B cell (primary cell): ENCODE results near the gene CFAP61. TPM values are rescaled to one million over a fixed set of nuclear protein-coding genes. Genes with fewer than 3 reads are reported as not detected.

Experiments
- ATAC-seq: fragments of 200-7000 bp; cut with Tn5 transposase; one replicate; pipeline ENCODE4 v1.10.0; 2021; ENCODE audit warnings: low read depth, mild to moderate bottlenecking, moderate number of reproducible peaks, moderate library complexity
- CTCF ChIA-PET: fragments of 350-600 bp; sonication (Branson Sonifier 250); formaldehyde crosslinking; loops from one replicate; lab custom pipeline; 2021; ENCODE audit warnings: antibody characterized with exemption, inconsistent platforms; lab: Charles Lee
- POLR2A ChIA-PET: fragments of 350-600 bp; sonication (Branson Sonifier 250); formaldehyde crosslinking; loops from one replicate; lab custom pipeline; 2021; ENCODE audit warnings: antibody characterized with exemption; lab: Charles Lee
- DNase-seq: peaks from one replicate; pipeline ENCODE4 v3.0.0; 2013
- H2AFZ ChIP-seq: 2 replicates; pipeline ENCODE4 v1.6.1; 2012; ENCODE audit warnings: mild to moderate bottlenecking, low read depth, low read length; ENCODE audit not compliant: insufficient read depth, poor library complexity, severe bottlenecking
- H3K27ac ChIP-seq, 2 donors: 1 replicate in 1 of 2; 2 replicates in 1 of 2; pipeline ENCODE4 v1.5.1; 2012 to 2013; ENCODE audit warnings: low read length in 2 of 2, mild to moderate bottlenecking in 2 of 2, moderate library complexity in 1 of 2
- H3K27me3 ChIP-seq, 4 experiments: fragments of 200-600 bp in 1 of 4; sonication (generic) in 1 of 4; replicated peaks in 1 of 4; 1 replicate in 2 of 4; 2 replicates in 2 of 4; pipeline versions ENCODE4 v1.6.1 to v1.7.0; 2013 to 2016; ENCODE audit warnings: low read length in 3 of 4, mild to moderate bottlenecking in 2 of 4, mixed read lengths in 1 of 4, moderate library complexity in 1 of 4; ENCODE audit not compliant: insufficient read depth in 4 of 4, control insufficient read depth in 3 of 4; ENCODE audit errors: control extremely low read depth in 1 of 4
- H3K36me3 ChIP-seq, 2 experiments: replicated peaks in 1 of 2; 1 replicate in 1 of 2; 2 replicates in 1 of 2; pipeline versions ENCODE4 v1.6.1 to v1.7.1; 2013; ENCODE audit warnings: low read length in 1 of 2; ENCODE audit not compliant: insufficient read depth in 2 of 2, control insufficient read depth in 1 of 2; ENCODE audit errors: control extremely low read depth in 1 of 2, extremely low read depth in 1 of 2
- H3K4me1 ChIP-seq, 2 donors: fragments of 200-600 bp in 1 of 2; sonication (generic) in 1 of 2; 1 replicate in 1 of 2; 2 replicates in 1 of 2; pipeline versions ENCODE4 v1.5.1 to v1.6.1; 2013 to 2017; ENCODE audit warnings: low read length in 2 of 2; ENCODE audit not compliant: control insufficient read depth in 2 of 2, insufficient read depth in 2 of 2
- H3K4me2 ChIP-seq: replicated peaks from 2 replicates; pipeline ENCODE3; 2012; ENCODE audit warnings: mild to moderate bottlenecking, low read depth, low read length; ENCODE audit not compliant: poor library complexity, severe bottlenecking
- H3K4me3 ChIP-seq, 5 experiments: fragments of 200-600 bp in 1 of 5; sonication (generic) in 1 of 5; 1 replicate in 3 of 5; 2 replicates in 2 of 5; pipeline versions ENCODE4 v1.5.1 to v1.7.0; 2011 to 2016; ENCODE audit warnings: low read length in 4 of 5, mild to moderate bottlenecking in 4 of 5, low read depth in 2 of 5, control low read depth in 1 of 5, moderate library complexity in 1 of 5; ENCODE audit not compliant: insufficient read depth in 1 of 5; ENCODE audit errors: control extremely low read depth in 1 of 5, extremely low read depth in 1 of 5
- H3K79me2 ChIP-seq: fragments of 200-600 bp; sonication (generic); one replicate; pipeline ENCODE4 v1.6.0; 2016; ENCODE audit warnings: low read length; ENCODE audit not compliant: control insufficient read depth, insufficient read depth
- H3K9ac ChIP-seq: fragments of 200-600 bp; sonication (generic); 2 replicates; pipeline ENCODE4 v1.6.1; 2017; ENCODE audit warnings: mild to moderate bottlenecking, low read length, moderate library complexity
- H3K9me3 ChIP-seq, 3 donors: one replicate each; pipeline versions ENCODE4 v1.6.1 to v1.7.1; 2013; ENCODE audit warnings: low read length in 2 of 3; ENCODE audit not compliant: control insufficient read depth in 2 of 3, insufficient read depth in 1 of 3; ENCODE audit errors: control extremely low read depth in 1 of 3
- H4K20me1 ChIP-seq: 2 replicates; pipeline ENCODE4 v1.6.0; 2012; ENCODE audit warnings: mild to moderate bottlenecking, low read length; ENCODE audit not compliant: insufficient read depth, control insufficient read depth, poor library complexity, severe bottlenecking
- H3K27ac Mint-ChIP-seq: one replicate; pipeline ENCODE4 v1.8.0; 2021; ENCODE audit warnings: mixed read lengths
- H3K27me3 Mint-ChIP-seq: one replicate; pipeline ENCODE4 v1.8.0; 2021; ENCODE audit warnings: mixed read lengths
- H3K4me1 Mint-ChIP-seq: one replicate; pipeline ENCODE4 v1.8.0; 2021; ENCODE audit warnings: mixed read lengths
- H3K4me3 Mint-ChIP-seq: one replicate; pipeline ENCODE4 v1.8.0; 2021; ENCODE audit warnings: mixed read lengths
- H3K9me3 Mint-ChIP-seq: one replicate; pipeline ENCODE4 v1.8.0; 2022; ENCODE audit warnings: mixed read lengths; ENCODE audit not compliant: insufficient read depth
- CTCF ChIP-seq: fragments of 200-600 bp; IDR thresholded peaks from one replicate; pipeline ENCODE4 v1.8.0; 2022; ENCODE audit warnings: antibody characterized with exemption, mild to moderate bottlenecking
- EZH2 ChIP-seq: IDR thresholded peaks from 2 replicates; pipeline ENCODE4 v1.6.1; 2012; ENCODE audit warnings: borderline replicate concordance, low read depth, mild to moderate bottlenecking, moderate library complexity, low read length; ENCODE audit not compliant: insufficient read depth, poor library complexity, severe bottlenecking
- WGBS: methylation state at CpG from one replicate; pipeline ENCODE4 v1.1.5; 2013; ENCODE audit warnings: missing lambda C conversion rate; ENCODE audit not compliant: insufficient coverage; 5-methylcytosine and 5-hydroxymethylcytosine counted together
- intact Hi-C: fragments of 100-400 bp; cut with micrococcal nuclease; formaldehyde crosslinking; loops from one replicate; pipeline ENCODE4 v1.10.0; 2022
- polyA plus RNA-seq: library from polyadenylated mRNA; depleted of rRNA; stranded (reverse); fragments of >200 nt; gene quantifications from 2 replicates; pipeline ENCODE4 v1.2.3, GENCODE V29; 2012
- total RNA-seq, 2 donors: library from RNA; stranded (reverse); fragments of 120-200 nt in 1 of 2; gene quantifications; 1 replicate in 1 of 2; 2 replicates in 1 of 2; pipeline versions ENCODE4 v1.2.3 to v1.2.4, GENCODE V29; 2013 to 2022

CFAP61 gene
- total and polyA plus RNA-seq, 2 donors (not counting 1 experiment from before 2014, with no cell fraction given), result not detected

GRCh38 chr20:20395087-20395486 is 342.8 kb downstream of the CFAP61 start:
- POLR2A ChIA-PET, result no interaction called here
- ATAC-seq, result no peak
- H3K9me3 Mint-ChIP-seq, result no peaks in the 10 kb centered on the region

More at GRCh38 chr20:20395087-20395486, 342.8 kb downstream of the CFAP61 start:
- no peak for DNase-seq
- Histone ChIP-seq H3K9me3 (no peaks in the 10 kb centered on the region), H3K36me3 (peaks cover 0 to 10% of the 10 kb centered on the region in 2 experiments), H3K27me3 (no peaks in the 10 kb centered on the region), H3K79me2 (no peaks in the 10 kb centered on the region), H3K9ac (no peak overlapping the region), H3K4me3 (no peak overlapping the region), H2AFZ (no peak overlapping the region), H3K27ac (no peak overlapping the region), H3K4me2 (no peak overlapping the region), H3K4me1 (no peaks in the 10 kb centered on the region), H4K20me1 (no peaks in the 10 kb centered on the region)
- Mint-ChIP-seq H3K4me1 (no peaks in the 10 kb centered on the region), H3K27me3 (no peaks in the 10 kb centered on the region), H3K27ac (no peak overlapping the region), H3K4me3 (no peak overlapping the region)
- 96% methylated on average over 12 of the region's 12 CpGs for WGBS
- CTCF ChIA-PET, result no interaction called here
- intact Hi-C loops, result no loop called here
- TF ChIP-seq CTCF (no peak), EZH2 (no peak)
